KBM-7 (cell line): ENCODE measurements around the gene TOR1AIP1.

Source experiments
- DNase-seq: peaks from one replicate; pipeline ENCODE4 v3.0.0-alpha.2; 2015
- in situ Hi-C: fragments of 300-500 bp; cut with MboI; formaldehyde crosslinking; loops from 2 replicates; pipeline ENCODE4 v1.14.3; 2020; ENCODE audit warnings: low sequenced_read_pairs, low pct_unique_long_range_greater_than_20kb, mixed read lengths

Gene TOR1AIP1

GRCh38 chr1:179877586-179878265, 4.4 kb upstream of the TOR1AIP1 start, which contains the start of gene TOR1AIP2:
Gene TOR1AIP2, minus strand, starts transcription at chr1:179877803. Its CDS starts 25,138 bp downstream, at chr1:179852665.
- DNase-seq = peak; percentile 90
- in situ Hi-C loops = no loop called here

- DNase-seq = no peak
- in situ Hi-C loops = no loop called here
Measured at GRCh38 chr1:179879797-179880196, 2.3 kb upstream of the TOR1AIP1 start.

- in situ Hi-C loops = no loop called here
- DNase-seq = no peak
Measured at GRCh38 chr1:179881642-179882252, 338 bp upstream of the TOR1AIP1 start.

- DNase-seq = no peak
- in situ Hi-C loops = no loop called here
Measured at GRCh38 chr1:179883040-179883744, 1.1 kb downstream of the TOR1AIP1 start.

- in situ Hi-C loops = no loop called here
- peak; percentile 32 for DNase-seq
Measured at GRCh38 chr1:179883745-179884138, 1.7 kb downstream of the TOR1AIP1 start.

GRCh38 chr1:179888071-179888470, 6.0 kb downstream of the TOR1AIP1 start:
- DNase-seq = peak; percentile 68
- in situ Hi-C loops = no loop called here

GRCh38 chr1:179889589-179889988, 7.5 kb downstream of the TOR1AIP1 start:
- in situ Hi-C loops = no loop called here
- DNase-seq = no peak

GRCh38 chr1:179910934-179911333, 28.8 kb downstream of the TOR1AIP1 start:
- DNase-seq = no peak
- in situ Hi-C loops = no loop called here

GRCh38 chr1:179911812-179912211, 29.7 kb downstream of the TOR1AIP1 start:
- DNase-seq = no peak
- in situ Hi-C loops = no loop called here

GRCh38 chr1:179917601-179918429, 35.7 kb downstream of the TOR1AIP1 start:
- in situ Hi-C loops = no loop called here
- no peak for DNase-seq

GRCh38 chr1:179921472-179921871, 39.4 kb downstream of the TOR1AIP1 start:
- no peak for DNase-seq
- in situ Hi-C loops = no loop called here

GRCh38 chr1:179921981-179922872, 40.1 kb downstream of the TOR1AIP1 start:
- no peak for DNase-seq
- in situ Hi-C loops = no loop called here

GRCh38 chr1:179923029-179923428, 40.9 kb downstream of the TOR1AIP1 start:
- DNase-seq = peak; percentile 56

GRCh38 chr1:179924268-179924667, 42.2 kb downstream of the TOR1AIP1 start:
- no peak for DNase-seq
- in situ Hi-C loops = no loop called here

More at GRCh38 chr1:179923029-179923428, 40.9 kb downstream of the TOR1AIP1 start:
- in situ Hi-C loops = no loop called here

GRCh38 chr1:179925302-179925701, 43.2 kb downstream of the TOR1AIP1 start:
- in situ Hi-C loops = no loop called here

GRCh38 chr1:179925922-179926849, 44.1 kb downstream of the TOR1AIP1 start:
- in situ Hi-C loops = no loop called here
- no peak for DNase-seq

More at GRCh38 chr1:179925302-179925701, 43.2 kb downstream of the TOR1AIP1 start:
- no peak for DNase-seq

- DNase-seq = no peak
- in situ Hi-C loops = no loop called here
Measured at GRCh38 chr1:179926850-179927205, 44.7 kb downstream of the TOR1AIP1 start.
